HepG2 (cell line): ENCODE data around the gene LY6G5B.

ENCODE experiments used
- ADNP ChIP-seq: sonication (generic); formaldehyde crosslinking; IDR thresholded peaks from 2 replicates; pipeline ENCODE4 v1.4.0; 2020; ENCODE audit warnings: missing genetic modification reagents
- EP300 ChIP-seq, 3 experiments: sonication (generic) in 1 of 3; formaldehyde crosslinking in 1 of 3; IDR thresholded peaks; 2 replicates each; pipeline versions ENCODE4 v1.5.1 to v1.6.1; 2011 to 2020; ENCODE audit warnings: low read depth in 2 of 3, low read length in 2 of 3, borderline replicate concordance in 1 of 3, improper control_type of control experiment in 1 of 3, mild to moderate bottlenecking in 1 of 3, missing genetic modification reagents in 1 of 3, moderate library complexity in 1 of 3
- MED13 ChIP-seq: sonication (generic); formaldehyde crosslinking; IDR thresholded peaks from 2 replicates; pipeline ENCODE4 v1.5.0; 2020; ENCODE audit warnings: missing genetic modification reagents
- NR1H2 ChIP-seq: sonication (generic); formaldehyde crosslinking; IDR thresholded peaks from 2 replicates; pipeline ENCODE4 v1.8.1; 2022; ENCODE audit warnings: low read depth, missing genetic modification reagents, borderline replicate concordance
- SP1 ChIP-seq, 2 experiments: fragments of 450-650 bp in 1 of 2; sonication (generic) in 1 of 2; formaldehyde crosslinking in 1 of 2; IDR thresholded peaks; 2 replicates each; pipeline versions ENCODE4 v1.4.0 to v1.6.1; 2016 to 2020; ENCODE audit warnings: missing genetic modification reagents in 1 of 2
- TCF12 ChIP-seq, 2 experiments: fragments of 450-650 bp in 1 of 2; sonication (generic) in 1 of 2; formaldehyde crosslinking in 1 of 2; IDR thresholded peaks; 2 replicates each; pipeline versions ENCODE4 v1.6.1 to v1.8.0; 2017 to 2022; ENCODE audit warnings: antibody characterized with exemption in 1 of 2, mild to moderate bottlenecking in 1 of 2, missing genetic modification reagents in 1 of 2, moderate library complexity in 1 of 2
- ZBTB8A ChIP-seq: sonication (generic); formaldehyde crosslinking; IDR thresholded peaks from 2 replicates; pipeline ENCODE4 v1.4.0; 2020; ENCODE audit warnings: mild to moderate bottlenecking, low read depth, missing genetic modification reagents, borderline replicate concordance
- TF ChIP-seq, protein P1 (sequence below): sonication (generic); formaldehyde crosslinking; IDR thresholded peaks from 2 replicates; pipeline ENCODE4 v1.5.0; 2020; ENCODE audit warnings: mild to moderate bottlenecking, missing genetic modification reagents, moderate library complexity
- TF ChIP-seq, protein P2 (sequence below): IDR thresholded peaks from 2 replicates; pipeline ENCODE4 v1.6.1; 2016; ENCODE audit warnings: low read depth, control low read depth
- TF ChIP-seq, protein P3 (sequence below): fragments of 450-650 bp; IDR thresholded peaks from 2 replicates; pipeline ENCODE4 v1.6.1; 2017; ENCODE audit warnings: mild to moderate bottlenecking

DNA sequence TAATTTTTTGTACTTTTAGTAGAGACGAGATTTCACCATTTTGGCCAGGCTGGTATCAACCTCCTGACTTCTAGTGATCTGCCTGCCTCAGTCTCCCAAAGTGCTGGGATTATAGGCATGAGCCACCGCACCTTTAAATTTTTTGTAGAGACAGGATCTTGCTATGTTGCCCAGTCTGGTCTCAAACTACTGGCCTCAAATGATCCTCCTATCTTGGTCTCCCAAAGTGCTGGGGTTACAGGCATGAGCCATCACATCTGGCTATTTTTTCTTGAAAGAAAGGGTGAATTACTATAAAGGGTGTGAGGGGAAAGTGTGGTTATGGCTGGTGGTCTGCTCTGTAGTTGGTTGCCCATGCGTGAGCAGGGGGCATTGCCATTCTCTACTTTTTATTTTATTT is 38.4 kb downstream of the LY6G5B start:
- TF ChIP-seq TCF12 (IDR thresholded peaks at IDR 0.05) = no peak
- TF ChIP-seq TCF12 (CRISPR knock-in tag; IDR thresholded peaks at IDR 0.05) = no peak
- TF ChIP-seq EP300 (IDR thresholded peaks at IDR 0.05; ENCODE audit: low read depth in 2 of 2, low read length in 2 of 2) = no peak
- TF ChIP-seq EP300 (CRISPR knock-in tag; IDR thresholded peaks at IDR 0.05; ENCODE audit: borderline replicate concordance) = no peak
- TF ChIP-seq SP1 (IDR thresholded peaks at IDR 0.05) = no peak
- no peak for TF ChIP-seq SP1 (CRISPR knock-in tag; IDR thresholded peaks at IDR 0.05)
- TF ChIP-seq, protein P1, sequence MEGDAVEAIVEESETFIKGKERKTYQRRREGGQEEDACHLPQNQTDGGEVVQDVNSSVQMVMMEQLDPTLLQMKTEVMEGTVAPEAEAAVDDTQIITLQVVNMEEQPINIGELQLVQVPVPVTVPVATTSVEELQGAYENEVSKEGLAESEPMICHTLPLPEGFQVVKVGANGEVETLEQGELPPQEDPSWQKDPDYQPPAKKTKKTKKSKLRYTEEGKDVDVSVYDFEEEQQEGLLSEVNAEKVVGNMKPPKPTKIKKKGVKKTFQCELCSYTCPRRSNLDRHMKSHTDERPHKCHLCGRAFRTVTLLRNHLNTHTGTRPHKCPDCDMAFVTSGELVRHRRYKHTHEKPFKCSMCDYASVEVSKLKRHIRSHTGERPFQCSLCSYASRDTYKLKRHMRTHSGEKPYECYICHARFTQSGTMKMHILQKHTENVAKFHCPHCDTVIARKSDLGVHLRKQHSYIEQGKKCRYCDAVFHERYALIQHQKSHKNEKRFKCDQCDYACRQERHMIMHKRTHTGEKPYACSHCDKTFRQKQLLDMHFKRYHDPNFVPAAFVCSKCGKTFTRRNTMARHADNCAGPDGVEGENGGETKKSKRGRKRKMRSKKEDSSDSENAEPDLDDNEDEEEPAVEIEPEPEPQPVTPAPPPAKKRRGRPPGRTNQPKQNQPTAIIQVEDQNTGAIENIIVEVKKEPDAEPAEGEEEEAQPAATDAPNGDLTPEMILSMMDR (CRISPR knock-in tag) = no peak
- TF ChIP-seq, protein P2, sequence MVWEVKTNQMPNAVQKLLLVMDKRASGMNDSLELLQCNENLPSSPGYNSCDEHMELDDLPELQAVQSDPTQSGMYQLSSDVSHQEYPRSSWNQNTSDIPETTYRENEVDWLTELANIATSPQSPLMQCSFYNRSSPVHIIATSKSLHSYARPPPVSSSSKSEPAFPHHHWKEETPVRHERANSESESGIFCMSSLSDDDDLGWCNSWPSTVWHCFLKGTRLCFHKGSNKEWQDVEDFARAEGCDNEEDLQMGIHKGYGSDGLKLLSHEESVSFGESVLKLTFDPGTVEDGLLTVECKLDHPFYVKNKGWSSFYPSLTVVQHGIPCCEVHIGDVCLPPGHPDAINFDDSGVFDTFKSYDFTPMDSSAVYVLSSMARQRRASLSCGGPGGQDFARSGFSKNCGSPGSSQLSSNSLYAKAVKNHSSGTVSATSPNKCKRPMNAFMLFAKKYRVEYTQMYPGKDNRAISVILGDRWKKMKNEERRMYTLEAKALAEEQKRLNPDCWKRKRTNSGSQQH (CRISPR knock-in tag) = no peak
- no peak for TF ChIP-seq MED13 (CRISPR knock-in tag)
- TF ChIP-seq ADNP (CRISPR knock-in tag) = no peak
- TF ChIP-seq ZBTB8A (CRISPR knock-in tag) = no peak
- TF ChIP-seq, protein P3, sequence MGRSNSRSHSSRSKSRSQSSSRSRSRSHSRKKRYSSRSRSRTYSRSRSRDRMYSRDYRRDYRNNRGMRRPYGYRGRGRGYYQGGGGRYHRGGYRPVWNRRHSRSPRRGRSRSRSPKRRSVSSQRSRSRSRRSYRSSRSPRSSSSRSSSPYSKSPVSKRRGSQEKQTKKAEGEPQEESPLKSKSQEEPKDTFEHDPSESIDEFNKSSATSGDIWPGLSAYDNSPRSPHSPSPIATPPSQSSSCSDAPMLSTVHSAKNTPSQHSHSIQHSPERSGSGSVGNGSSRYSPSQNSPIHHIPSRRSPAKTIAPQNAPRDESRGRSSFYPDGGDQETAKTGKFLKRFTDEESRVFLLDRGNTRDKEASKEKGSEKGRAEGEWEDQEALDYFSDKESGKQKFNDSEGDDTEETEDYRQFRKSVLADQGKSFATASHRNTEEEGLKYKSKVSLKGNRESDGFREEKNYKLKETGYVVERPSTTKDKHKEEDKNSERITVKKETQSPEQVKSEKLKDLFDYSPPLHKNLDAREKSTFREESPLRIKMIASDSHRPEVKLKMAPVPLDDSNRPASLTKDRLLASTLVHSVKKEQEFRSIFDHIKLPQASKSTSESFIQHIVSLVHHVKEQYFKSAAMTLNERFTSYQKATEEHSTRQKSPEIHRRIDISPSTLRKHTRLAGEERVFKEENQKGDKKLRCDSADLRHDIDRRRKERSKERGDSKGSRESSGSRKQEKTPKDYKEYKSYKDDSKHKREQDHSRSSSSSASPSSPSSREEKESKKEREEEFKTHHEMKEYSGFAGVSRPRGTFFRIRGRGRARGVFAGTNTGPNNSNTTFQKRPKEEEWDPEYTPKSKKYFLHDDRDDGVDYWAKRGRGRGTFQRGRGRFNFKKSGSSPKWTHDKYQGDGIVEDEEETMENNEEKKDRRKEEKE = no peak
- TF ChIP-seq NR1H2 (CRISPR knock-in tag) = no peak
